Embryonic facial prominence (tissue), 1 donor: ENCODE measurements around the gene PTPRG.

ENCODE experiments used
- DNase-seq: peaks from one replicate; pipeline ENCODE4 v3.0.0-alpha.2; 2016; ENCODE audit errors: extremely low spot score

Gene PTPRG

DNA sequence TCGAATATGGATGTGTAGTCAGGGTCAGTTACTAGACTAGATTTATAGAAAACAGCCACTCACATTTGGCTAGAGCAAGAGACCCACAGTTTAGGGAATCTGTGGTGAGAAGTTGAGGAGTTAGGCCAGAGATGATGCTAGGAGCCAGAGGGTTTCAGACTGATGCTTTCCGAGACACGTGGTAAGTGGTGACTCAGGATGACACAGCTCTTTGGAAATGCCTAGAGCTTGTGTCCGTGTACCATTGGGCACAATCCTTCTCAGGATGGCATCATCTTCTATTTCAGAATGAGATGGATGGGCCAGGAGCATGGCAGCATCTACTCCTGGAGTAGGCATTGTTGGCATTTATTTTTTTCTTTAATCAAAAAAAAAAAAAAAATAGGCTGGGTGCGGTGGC is 28.5 kb downstream of the PTPRG start:
- DNase-seq, result no peak

- DNase-seq, result no peak
These were observed 29.9 kb downstream of the PTPRG start for GRCh38 chr3:61591300-61591699.

GRCh38 chr3:61593446-61594029 is 32.2 kb downstream of the PTPRG start:
- DNase-seq, result no peak

DNA sequence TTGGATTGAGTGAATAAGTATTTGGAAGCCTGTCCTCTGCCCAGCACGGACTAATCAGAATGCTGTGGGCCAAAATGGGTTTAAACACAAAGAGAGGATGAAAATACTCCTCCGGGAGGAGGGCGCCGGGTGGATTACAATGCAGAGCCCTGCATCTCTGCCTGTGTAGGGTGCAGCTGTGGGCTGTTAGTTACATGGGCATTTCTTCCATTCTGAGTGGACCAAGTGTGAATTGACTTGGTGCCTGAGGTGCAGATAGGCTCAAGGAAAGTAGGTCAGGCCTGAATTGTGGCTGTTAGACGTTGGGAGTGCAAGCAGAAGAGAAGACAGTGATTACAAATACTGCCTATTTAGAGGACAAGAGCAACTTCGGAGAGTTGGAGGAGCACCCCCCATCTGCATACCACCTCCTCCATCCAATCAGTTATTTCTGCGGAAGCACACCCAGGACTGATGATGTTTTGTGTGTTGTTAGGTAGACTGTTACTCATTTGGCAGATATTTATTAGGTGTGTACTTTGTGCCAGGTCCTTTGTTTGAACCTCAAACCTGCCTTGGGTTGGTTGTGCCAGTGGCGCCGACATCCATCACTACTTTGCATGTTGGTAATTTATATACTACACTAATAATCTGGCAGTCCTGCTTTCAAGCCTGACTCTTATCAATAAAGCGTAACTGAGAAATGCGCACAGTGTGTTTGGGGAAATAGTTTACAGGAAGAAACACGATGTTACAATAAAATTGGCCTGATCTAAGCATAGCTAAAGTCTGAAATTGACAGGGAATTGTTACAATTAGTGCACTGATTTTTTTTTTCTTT is 33.0 kb downstream of the PTPRG start:
- no peak for DNase-seq

DNA sequence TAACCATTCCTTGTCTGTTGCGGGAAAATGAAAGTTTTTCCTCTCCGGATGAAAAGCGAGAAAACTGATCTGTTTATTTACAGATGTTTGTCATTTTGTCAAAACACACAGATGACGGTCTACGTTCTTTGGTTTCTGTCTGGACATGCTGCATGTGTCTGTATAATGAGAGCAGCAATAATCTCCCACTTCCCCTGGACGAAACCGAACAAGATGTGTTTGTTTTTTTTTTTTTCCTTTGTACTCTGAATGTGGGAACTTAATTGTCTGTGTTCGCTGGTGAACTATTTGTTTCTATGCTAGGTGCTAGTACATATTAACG is 33.6 kb downstream of the PTPRG start:
- no peak for DNase-seq

DNA sequence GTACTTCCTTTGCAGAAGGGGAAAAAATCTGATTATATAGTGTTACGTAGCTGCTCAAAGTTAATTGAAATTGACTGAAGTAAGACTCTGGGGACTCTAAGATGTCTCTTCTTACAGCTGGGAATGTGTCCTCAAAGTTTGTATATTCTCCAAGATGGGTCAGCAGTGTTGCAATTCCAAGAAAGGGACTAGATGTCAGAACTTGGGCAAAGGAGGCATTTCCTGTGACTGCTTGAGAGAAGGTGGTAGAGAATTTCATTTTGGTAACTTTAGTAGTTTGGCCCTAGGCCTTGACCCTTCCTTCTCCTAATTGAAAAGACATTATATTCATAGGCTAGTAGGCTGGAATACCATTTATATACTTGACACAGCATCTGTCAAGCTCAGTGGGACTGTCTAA is 33.9 kb downstream of the PTPRG start:
- no peak for DNase-seq

GRCh38 chr3:61595826-61596225 is 34.5 kb downstream of the PTPRG start:
- DNase-seq, result no peak

- DNase-seq, result no peak
These were observed 36.5 kb downstream of the PTPRG start for GRCh38 chr3:61597906-61598305.

GRCh38 chr3:61600195-61600594 is 38.8 kb downstream of the PTPRG start:
- DNase-seq, result no peak

- no peak for DNase-seq
These were observed 40.5 kb downstream of the PTPRG start for GRCh38 chr3:61601831-61602230.

DNA sequence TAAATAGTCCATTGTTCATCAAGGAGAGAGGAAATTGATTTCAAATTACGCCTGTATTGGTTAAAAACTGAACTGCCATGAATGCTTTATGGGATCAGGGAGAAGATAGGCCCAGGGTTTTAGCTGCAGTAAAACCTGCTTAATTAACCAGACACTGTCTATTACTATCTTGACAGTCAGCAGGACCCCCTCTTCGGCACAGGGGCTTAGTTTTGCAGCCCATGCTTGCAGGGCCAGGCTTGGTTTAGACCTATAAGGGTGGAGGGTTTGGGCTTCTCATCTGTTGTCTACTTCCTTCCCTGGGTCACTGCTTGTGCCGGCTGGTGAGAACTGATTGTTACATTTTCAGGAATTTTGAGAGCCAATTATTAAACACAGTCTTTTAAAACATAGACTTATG is 41.1 kb downstream of the PTPRG start:
- no peak for DNase-seq

DNA sequence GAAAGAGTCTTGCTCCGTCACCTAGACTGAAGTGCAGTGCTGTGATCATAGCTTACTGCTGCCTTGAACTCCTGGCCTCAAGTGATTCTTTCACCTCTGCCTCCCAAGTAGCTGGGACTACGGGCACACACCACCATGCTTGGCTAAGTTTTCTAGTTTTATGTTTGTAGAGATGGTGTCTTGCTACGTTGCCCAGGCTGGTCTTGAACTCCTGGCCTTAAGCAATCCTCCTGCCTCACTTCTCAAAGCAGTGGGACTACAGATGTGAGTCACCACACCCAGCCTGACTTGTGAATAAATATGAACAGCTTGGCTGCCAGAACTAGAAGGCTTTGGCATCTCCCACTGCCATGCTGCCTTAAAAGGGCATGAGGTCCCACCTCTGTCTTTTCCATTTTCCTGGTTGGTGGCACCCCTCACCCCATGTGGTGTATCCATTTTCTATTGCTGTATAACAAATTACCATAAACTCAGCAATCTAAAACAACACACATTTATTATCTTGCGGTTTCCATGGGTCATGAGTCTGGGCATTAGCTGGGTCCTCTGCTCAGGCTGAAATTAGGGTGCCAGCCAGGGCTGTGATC is 44.3 kb downstream of the PTPRG start:
- no peak for DNase-seq

GRCh38 chr3:61606196-61606595 is 44.8 kb downstream of the PTPRG start:
- DNase-seq, result no peak

- DNase-seq, result no peak
These were observed 46.7 kb downstream of the PTPRG start for GRCh38 chr3:61608072-61608471.

DNA sequence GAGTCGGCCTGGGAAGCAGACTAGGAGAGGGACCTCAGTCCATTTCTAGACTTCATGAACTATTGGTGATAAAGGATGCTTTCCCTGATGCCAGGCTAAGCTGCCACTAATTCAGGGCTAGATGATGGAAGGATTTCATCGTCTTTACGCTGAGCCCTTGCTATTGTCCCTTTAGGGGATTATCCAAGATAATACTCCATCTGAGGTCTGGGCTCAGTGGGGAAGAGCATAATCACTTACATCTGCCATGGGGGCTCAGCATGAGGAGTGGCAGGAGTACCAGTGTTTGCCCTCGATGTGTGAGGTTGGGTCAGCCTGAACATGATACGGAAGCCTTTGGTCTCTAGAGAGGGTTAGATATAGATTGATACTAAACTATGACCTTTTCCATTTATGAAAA is 47.3 kb downstream of the PTPRG start:
- DNase-seq, result no peak

GRCh38 chr3:61610316-61610715 is 48.9 kb downstream of the PTPRG start:
- no peak for DNase-seq

DNA sequence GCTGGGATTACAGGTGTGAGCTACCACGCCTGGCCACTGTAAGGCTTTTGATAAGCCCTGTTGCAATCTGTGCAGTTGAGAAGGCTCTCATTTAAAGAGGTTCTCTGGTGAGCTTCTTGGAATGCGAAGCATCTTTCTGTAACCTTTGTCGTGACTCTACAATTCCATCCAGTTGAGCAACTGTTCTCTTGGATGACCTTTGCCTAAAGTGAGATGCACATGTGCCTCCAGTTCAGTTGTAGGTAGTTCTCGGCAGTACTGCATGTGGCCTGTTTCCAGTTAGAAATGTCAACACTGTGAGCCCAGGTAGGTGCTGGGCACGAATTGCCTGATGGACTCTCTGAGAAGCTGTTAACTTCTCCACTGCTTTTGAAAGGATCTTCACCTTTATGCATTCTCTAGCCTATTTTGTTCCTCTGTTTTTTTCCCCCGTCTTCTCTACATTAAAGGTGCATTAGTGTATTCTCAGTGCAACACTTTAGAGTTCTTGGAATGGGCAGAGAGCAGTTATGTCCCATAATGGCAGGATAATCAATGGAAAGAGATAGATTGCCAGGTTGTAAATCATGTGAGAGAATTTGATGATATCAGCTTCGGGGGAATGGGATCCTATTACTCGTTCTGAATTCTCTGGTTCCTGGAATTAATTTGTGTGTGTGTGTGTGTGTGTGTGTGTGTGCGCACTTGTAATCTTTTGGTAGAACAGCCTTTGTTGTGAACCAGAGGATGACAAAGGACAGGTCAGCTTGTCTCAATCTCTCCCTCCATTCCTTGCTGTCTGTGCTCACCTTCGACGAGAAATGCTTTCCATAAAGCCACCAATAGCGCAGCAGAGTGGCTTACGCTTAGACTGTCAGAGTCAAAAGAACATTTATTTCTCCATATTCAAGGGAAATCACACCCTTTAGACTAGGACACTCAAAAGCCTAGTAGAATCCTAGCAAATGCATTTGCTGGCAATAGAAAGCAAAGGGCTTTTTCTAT is 51.1 kb downstream of the PTPRG start:
- no peak for DNase-seq

DNA sequence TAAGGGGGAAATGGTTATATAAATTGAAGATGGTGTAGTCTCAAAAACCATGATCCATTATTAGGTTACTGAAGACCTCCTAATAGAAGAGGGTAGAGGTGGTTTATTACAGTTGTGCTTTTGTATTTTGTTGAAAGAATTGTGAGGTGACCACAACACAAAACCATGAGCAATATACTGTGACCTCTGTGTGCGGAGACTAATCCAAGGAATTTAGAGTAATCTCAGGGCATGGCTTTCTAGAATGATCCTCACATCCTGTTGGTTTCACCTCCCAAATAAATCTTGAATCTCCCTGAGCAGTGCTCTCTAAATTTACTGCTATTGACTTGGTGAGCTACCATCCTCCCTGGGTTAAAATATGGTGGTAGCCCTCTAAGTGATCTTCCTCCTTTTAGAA is 52.3 kb downstream of the PTPRG start:
- DNase-seq, result no peak

DNA sequence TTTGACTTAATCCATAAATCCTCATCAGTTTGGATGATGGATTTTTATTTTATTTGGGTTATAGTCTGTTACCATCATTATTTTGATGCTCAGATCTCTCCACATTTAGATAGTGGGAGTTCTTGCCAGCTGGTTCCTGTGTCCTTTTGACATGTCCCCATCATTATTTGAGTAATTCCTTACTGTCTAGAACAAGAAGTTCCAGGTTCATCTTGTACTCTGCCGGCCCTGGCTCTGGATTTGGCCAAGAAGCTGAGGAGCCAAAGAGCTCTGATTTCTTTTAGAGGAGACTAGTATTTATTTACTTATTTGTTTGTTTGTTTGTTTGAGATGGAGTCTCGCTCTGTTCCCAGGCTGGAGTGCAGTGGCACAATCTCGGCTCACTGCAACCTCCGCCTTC is 54.3 kb downstream of the PTPRG start:
- no peak for DNase-seq

DNA sequence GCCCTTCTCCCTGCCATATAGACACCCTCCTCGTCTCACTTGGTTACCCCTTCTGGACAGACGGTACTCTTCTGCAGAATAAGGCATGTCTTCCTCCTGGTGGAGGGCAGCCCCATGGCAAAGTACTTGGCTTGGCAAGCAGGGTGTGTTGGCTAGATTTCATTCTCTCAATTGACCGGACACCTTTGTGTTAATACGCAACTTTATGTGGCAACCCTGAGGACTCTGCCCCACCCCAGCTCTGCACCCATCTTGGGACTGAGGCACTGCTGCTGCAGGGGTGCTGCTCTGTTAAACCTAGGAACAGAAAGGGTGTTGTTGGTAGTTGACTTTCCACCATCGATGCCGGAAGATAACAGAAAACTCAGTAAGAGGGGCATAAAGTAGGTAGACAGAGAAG is 55.2 kb downstream of the PTPRG start:
- DNase-seq, result no peak

GRCh38 chr3:61617041-61617440 is 55.7 kb downstream of the PTPRG start:
- DNase-seq, result no peak

DNA sequence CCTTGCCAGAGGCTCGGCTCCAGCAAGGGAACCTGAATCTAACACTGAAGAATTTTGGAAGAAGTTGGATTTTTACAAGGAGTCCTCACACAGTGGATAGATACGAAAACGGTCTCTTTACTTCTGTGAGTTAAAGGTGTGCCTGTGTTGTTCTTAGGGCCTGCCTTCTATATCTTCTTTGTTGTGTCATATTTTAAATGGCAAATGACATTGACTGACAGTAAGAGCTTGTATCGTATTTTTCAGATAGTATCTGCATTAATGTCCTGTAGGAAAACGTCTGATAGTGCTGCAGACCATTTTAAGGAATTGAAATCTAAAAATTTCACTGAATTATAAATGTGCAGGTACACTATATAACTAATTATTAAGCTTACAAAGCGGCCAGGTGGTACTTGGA is 56.3 kb downstream of the PTPRG start:
- no peak for DNase-seq
